GM21576 (cell line): ENCODE data around the gene TMPRSS12.
"Not testable (repeated sequence)": the region's sequence is repeated elsewhere in the genome, so short reads cannot be mapped to it uniquely, and the experiment has no call there.

ENCODE experiments used
- ATAC-seq: cut with Tn5 transposase; IDR thresholded peaks from one replicate; pipeline ENCODE4 v1.9.1; 2021; ENCODE audit warnings: mild to moderate bottlenecking, moderate library complexity; ENCODE audit not compliant: unreplicated experiment

The TMPRSS12 gene

GRCh38 chr12:50855218-50855617, 12.5 kb downstream of the TMPRSS12 start:
- ATAC-seq: not testable (repeated sequence)

- not testable (repeated sequence) for ATAC-seq
These were observed 13.0 kb downstream of the TMPRSS12 start for GRCh38 chr12:50855679-50856078.

GRCh38 chr12:50859621-50860310, 17.0 kb downstream of the TMPRSS12 start:
- ATAC-seq: no peak

GRCh38 chr12:50862316-50862715, 19.6 kb downstream of the TMPRSS12 start:
- ATAC-seq: no peak

- no peak for ATAC-seq
These were observed 22.5 kb downstream of the TMPRSS12 start for GRCh38 chr12:50865266-50865665.

GRCh38 chr12:50868881-50869280, 26.2 kb downstream of the TMPRSS12 start:
- ATAC-seq: not testable (repeated sequence)

GRCh38 chr12:50882563-50882962, 39.8 kb downstream of the TMPRSS12 start:
- ATAC-seq: no peak

- ATAC-seq: no peak
These were observed 44.5 kb downstream of the TMPRSS12 start for GRCh38 chr12:50887191-50887590.

GRCh38 chr12:50888666-50889065, 45.9 kb downstream of the TMPRSS12 start:
- no peak for ATAC-seq

GRCh38 chr12:50894241-50894640, 51.5 kb downstream of the TMPRSS12 start:
- ATAC-seq: no peak

GRCh38 chr12:50901685-50902113, 59.0 kb downstream of the TMPRSS12 start:
- ATAC-seq: no peak

GRCh38 chr12:50908479-50908878, 65.8 kb downstream of the TMPRSS12 start:
- not testable (repeated sequence) for ATAC-seq

GRCh38 chr12:50912361-50912760, 69.6 kb downstream of the TMPRSS12 start:
- not testable (repeated sequence) for ATAC-seq

- ATAC-seq: no peak
These were observed 70.5 kb downstream of the TMPRSS12 start for GRCh38 chr12:50913224-50913623.

- no peak for ATAC-seq
These were observed 72.3 kb downstream of the TMPRSS12 start for GRCh38 chr12:50914872-50915484.

GRCh38 chr12:50916292-50916691, 73.6 kb downstream of the TMPRSS12 start:
- ATAC-seq: no peak

- no peak for ATAC-seq
These were observed 76.0 kb downstream of the TMPRSS12 start for GRCh38 chr12:50918584-50919316.

GRCh38 chr12:50922820-50923219, 80.1 kb downstream of the TMPRSS12 start:
- ATAC-seq: no peak

- no peak for ATAC-seq
These were observed 80.8 kb downstream of the TMPRSS12 start for GRCh38 chr12:50923361-50924130.

- no peak for ATAC-seq
These were observed 81.4 kb downstream of the TMPRSS12 start for GRCh38 chr12:50924131-50924438.
